CMK (cell line): ENCODE data around the gene RANBP6.

ENCODE experiments used
- DNase-seq: peaks from one replicate; pipeline ENCODE4 v3.0.0-alpha.2; 2010; ENCODE audit warnings: low read depth

RANBP6 gene

DNA sequence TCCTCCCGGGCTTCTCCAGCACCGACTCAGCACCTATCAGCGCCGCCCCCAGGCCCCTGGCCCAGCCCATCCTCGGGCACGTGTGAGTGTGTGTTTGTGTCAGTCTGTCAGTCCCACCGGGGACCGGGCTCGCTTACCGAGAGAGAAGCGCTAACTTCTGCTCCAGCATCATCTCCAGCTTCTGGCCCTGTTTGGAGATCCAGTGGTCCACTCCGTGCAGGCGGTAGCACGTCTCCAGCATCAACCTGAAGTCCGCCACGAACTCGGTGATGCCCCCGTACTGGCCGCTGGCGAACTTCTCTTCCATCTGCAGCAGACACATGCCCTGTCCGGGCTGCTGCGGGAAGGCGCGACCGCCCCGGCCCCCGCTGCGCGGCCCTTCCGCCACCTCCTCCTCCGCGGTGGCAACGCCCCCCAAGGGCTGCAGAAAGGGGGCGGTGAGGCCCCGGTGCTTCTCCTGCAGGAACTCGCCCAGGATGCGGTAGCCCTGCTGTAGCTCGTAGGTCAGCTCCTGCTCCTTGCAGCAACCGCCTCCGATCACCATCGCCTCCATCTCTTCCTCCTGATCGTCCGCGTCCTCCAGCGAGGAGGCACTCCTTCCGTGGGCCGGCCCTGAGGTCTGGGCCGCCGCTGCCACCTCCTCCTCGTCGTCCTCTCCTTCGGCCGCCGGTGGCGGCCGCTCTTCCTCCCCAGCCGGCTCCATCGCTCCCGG lies 8.2 kb downstream of the RANBP6 start:
- DNase-seq = no peak

- no peak for DNase-seq
Observed at GRCh38 chr9:6006749-6007057, 8.7 kb downstream of the RANBP6 start.

DNA sequence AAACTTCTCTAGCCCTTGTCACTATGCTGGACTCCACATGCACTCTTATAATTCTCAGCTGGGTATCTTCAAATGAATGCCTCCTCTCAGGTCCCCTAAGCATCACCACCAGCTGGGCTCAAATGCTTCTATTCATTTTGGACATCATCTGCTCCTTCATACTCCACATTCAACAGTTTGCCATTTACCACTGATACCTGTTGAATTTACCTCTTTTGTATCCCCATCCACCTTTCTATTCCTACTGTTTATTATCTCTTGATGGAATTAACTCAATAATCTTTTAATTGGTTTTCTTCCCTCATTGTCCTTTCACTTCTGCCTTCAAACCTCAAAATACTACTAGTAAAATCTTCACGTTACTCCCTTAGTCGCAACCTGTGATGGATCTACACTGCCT lies 14.5 kb downstream of the RANBP6 start:
- DNase-seq = no peak

GRCh38 chr9:5999443-6000101 lies 15.9 kb downstream of the RANBP6 start:
- DNase-seq = no peak

DNA sequence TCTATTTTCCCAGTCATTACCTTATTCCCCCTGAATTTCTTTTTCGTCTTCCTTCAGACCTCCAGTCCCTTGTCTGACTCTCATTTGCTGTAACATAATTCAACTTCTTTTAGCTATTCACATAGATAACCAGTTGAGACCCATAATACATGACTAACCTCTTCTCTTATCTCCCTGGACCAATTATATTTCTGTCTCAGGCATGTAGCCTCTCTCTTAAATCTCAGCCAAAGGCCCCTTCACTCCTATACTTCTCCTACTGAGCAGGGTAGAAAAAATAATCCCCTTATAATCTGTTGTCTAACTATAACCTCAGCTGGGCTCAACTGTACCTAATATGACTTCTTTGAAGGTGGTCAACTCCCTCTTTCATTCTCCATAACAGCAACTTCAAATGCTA lies 20.9 kb downstream of the RANBP6 start:
- no peak for DNase-seq

DNA sequence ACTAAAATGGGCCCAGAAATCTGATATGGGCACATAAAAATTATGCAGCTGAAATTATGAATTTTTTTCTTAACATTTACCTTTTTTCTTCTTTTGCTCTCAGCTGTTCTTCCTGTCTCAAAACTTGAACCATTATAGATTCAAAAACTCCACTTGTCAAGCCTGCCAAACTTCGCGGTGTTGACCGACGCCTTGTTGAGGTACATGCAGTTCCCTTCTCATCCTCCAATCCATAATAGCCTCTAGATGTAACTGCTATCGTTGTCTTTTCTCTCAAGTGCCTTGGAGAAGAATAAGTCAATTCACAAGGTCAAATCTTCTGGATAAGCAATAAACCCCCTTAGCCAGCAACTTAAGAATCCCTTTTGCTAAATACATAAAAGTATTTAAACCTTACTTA lies 27.2 kb downstream of the RANBP6 start:
- DNase-seq = no peak

GRCh38 chr9:5983042-5983441 lies 32.4 kb downstream of the RANBP6 start:
- no peak for DNase-seq

- no peak for DNase-seq
Observed at GRCh38 chr9:5982317-5982716, 33.1 kb downstream of the RANBP6 start.

- no peak for DNase-seq
Observed at GRCh38 chr9:5978523-5978922, 36.9 kb downstream of the RANBP6 start.

DNA sequence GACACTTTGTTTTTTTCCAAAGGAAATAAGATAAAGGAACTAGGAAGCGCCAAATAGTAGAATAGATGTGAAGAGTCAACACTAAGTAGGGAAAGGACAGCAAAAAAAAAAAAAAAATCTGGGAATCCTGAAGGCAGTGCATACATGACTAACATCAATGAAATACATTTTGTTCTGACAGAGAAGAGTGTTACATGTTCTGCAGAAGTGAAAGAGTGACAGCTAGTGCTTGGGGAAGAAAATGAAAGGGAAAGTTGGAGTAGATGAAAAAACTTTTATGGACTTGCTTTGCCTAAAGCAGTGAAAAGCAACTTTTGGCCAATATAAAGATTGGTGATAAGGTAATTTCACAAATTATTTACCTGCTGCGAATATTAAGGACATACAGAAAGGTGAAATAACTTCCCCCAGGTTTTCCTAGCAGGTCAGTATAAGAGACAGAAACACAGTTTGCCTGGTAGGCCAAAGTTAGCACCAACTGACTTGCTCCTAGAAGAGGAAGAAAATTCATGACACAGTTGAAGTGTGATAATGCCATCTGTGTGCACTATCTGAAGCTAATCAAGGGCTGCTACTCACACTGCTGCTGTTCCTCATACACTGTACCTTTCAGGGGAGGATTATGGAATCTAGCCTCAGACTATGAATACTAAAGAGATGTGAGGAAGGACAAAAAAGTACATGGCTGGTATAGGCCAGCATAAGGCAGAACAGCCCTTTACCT lies 38.6 kb downstream of the RANBP6 start:
- DNase-seq = no peak

GRCh38 chr9:5971740-5972139 lies 43.7 kb downstream of the RANBP6 start:
- no peak for DNase-seq
